ENCODE data around the gene NCOA5. TPM values are rescaled to one million over a fixed set of nuclear protein-coding genes. Genes with fewer than 3 reads are reported as not detected.

NCOA5 gene
- total RNA-seq, 2 donors from 2014 or later = 18.2 to 19.2 TPM

DNA sequence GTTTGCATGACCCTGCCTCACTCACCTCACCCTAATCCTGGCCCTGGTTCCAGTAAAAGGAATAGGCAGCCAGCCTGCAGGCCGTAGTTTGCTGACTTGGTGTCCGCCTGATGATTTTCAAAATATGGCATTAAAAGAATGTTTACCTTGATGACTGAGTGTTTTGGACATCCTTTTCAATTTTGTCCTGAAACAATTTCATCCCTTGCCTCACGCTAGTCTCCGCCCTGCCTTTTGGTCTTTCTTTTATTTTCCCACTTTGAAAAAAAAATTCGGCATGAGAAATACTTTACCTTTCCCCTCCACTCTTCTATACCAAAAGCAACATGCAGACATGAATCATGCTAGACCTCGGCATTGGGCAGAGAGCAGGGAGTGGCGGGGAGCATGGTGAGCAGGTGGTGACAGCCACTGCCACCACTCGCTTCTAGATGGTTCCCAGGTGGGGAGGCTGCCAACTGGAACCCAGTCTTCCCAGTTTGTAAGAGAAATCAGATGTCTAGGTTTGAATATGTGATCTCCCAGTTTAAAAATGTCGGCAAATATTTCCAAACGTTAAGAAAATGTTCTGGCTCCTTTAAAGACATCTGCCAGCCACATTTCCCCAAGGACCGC, 37.7 kb upstream of the NCOA5 start:
- no peak for DNase-seq
- H3K4me3 Mint-ChIP-seq = no peak overlapping the region
- no peaks in the 10 kb centered on the region for H3K9me3 Mint-ChIP-seq
- no peak for ATAC-seq (replicated peaks in 1 of 2)
- H3K27me3 Mint-ChIP-seq (ENCODE audit: low read depth) = peaks cover 19% of the 10 kb centered on the region
- no peaks in the 10 kb centered on the region for H3K36me3 Mint-ChIP-seq (ENCODE audit: insufficient read depth in 2 of 2)
- no peak overlapping the region for H3K27ac Mint-ChIP-seq
- peaks cover 3% of the 10 kb centered on the region for H3K4me1 Mint-ChIP-seq (ENCODE audit: low read depth)

DNA sequence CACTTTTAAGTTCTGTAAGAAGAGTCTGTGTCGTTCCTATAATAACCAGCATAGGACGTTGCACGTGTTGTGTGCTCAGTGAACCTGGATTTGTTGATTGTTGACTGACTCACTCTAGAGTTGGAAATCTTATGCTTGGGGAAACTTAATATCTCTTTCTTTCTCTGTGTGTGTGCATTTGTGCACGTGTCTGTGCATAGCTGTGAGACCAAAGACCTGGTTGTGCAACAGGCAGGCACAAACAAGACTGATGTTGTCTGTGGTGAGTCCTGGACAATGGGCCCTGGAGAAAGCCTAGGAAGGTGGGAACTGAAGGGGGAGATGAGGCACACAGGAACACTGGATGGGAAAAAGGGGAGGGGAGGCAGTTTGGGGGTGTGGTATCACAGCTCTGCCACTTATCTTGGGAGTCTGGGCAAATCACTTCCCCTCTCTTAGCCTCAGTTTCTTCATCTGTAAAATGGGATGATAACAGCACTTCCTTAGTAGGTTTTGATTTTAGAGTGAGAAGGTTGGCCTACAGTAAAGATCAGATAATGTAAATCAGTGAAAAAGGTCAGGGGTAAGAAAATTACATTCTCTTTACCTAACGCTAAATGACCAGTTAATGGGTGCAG, 36.8 kb upstream of the NCOA5 start:
- no peak overlapping the region for H3K27ac Mint-ChIP-seq
- no peak for DNase-seq
- H3K4me3 Mint-ChIP-seq = no peak overlapping the region
- no peak for ATAC-seq (replicated peaks in 1 of 2)
- H3K4me1 Mint-ChIP-seq (ENCODE audit: low read depth) = no peaks in the 10 kb centered on the region
- H3K36me3 Mint-ChIP-seq (ENCODE audit: insufficient read depth in 2 of 2) = no peaks in the 10 kb centered on the region
- no peaks in the 10 kb centered on the region for H3K9me3 Mint-ChIP-seq
- H3K27me3 Mint-ChIP-seq (ENCODE audit: low read depth) = peaks cover 11% of the 10 kb centered on the region

DNA sequence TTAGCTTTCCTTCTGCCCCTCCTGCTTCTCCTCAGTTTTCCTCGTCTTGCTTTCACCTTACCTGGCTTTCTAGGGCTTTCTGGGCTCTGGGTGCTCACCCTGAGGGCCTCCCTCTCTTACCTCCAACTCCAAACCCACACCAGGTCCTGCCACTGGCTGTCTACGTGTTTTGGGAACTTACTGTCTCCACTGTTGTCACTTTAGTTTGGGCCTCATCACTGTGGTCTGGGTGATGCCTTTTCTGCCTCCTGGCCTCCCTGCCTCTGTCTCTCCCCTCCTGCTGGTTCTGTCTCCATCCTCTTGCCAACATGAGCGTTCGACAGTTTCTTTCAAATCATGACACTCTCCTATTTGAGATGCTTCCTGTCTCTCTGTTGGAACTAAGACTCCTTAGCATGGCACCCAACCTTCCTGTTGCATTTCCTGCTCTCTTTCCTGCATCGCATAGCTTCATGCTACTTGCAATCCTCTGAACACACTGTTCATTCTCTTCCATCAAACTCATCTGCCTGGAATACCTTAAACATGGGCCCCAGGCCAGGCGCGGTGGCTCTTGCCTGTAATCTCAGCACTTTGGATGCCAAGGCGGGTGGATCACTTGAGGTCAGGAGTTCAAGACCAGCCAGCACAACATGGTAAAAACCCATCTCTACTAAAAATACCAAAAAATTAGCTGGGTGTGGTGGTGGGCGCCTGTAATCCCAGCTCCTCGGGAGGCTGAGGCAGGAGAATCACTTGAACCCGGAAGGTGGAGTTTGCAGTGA, 33.9 kb upstream of the NCOA5 start:
- H3K36me3 Mint-ChIP-seq (ENCODE audit: insufficient read depth in 2 of 2) = no peaks in the 10 kb centered on the region
- no peaks in the 10 kb centered on the region for H3K27me3 Mint-ChIP-seq (ENCODE audit: low read depth)
- H3K4me1 Mint-ChIP-seq (ENCODE audit: low read depth) = peaks cover 6% of the 10 kb centered on the region
- ATAC-seq (replicated peaks in 1 of 2) (no peak), DNase-seq (no peak)
- H3K27ac Mint-ChIP-seq = no peak overlapping the region
- H3K4me3 Mint-ChIP-seq = no peak overlapping the region
- no peaks in the 10 kb centered on the region for H3K9me3 Mint-ChIP-seq

GRCh38 chr20:46122516-46123481, 33.0 kb upstream of the NCOA5 start:
- H3K27me3 Mint-ChIP-seq (ENCODE audit: low read depth) = peaks cover 4% of the 10 kb centered on the region
- no peak for ATAC-seq (replicated peaks in 1 of 2)
- no peak for DNase-seq
- H3K9me3 Mint-ChIP-seq = no peaks in the 10 kb centered on the region
- H3K4me1 Mint-ChIP-seq (ENCODE audit: low read depth) = peaks cover 12% of the 10 kb centered on the region
- H3K36me3 Mint-ChIP-seq (ENCODE audit: insufficient read depth in 2 of 2) = no peaks in the 10 kb centered on the region
- no peak overlapping the region for H3K4me3 Mint-ChIP-seq
- H3K27ac Mint-ChIP-seq = no peak overlapping the region

DNA sequence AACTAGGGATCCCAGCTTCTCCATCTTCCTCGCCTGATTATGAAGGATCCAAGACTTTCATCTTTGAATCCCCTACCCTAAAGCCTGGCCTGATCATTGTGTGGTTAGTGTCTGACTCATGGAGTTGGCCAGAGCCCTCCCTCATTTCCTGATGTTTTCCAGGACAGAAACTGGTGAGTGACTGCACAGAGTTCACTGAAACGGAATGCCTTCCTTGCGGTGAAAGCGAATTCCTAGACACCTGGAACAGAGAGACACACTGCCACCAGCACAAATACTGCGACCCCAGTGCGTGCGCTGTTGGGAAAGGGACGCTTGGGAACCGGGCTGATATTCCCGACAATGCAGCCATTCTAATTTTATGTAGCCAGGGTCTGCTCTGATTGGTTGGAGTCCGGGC, 32.3 kb upstream of the NCOA5 start:
- peaks cover 18% of the 10 kb centered on the region for H3K4me1 Mint-ChIP-seq (ENCODE audit: low read depth)
- no peak overlapping the region for H3K27ac Mint-ChIP-seq
- H3K9me3 Mint-ChIP-seq = no peaks in the 10 kb centered on the region
- H3K4me3 Mint-ChIP-seq = no peak overlapping the region
- H3K36me3 Mint-ChIP-seq (ENCODE audit: insufficient read depth in 2 of 2) = no peaks in the 10 kb centered on the region
- DNase-seq (no peak), ATAC-seq (replicated peaks in 1 of 2) (no peak)
- peaks cover 4% of the 10 kb centered on the region for H3K27me3 Mint-ChIP-seq (ENCODE audit: low read depth)

- Mint-ChIP-seq H3K36me3 (ENCODE audit: insufficient read depth in 2 of 2) (no peaks in the 10 kb centered on the region), H3K9me3 (no peaks in the 10 kb centered on the region), H3K27ac (no peak overlapping the region), H3K4me1 (ENCODE audit: low read depth) (peaks cover 18% of the 10 kb centered on the region), H3K27me3 (ENCODE audit: low read depth) (peaks cover 4% of the 10 kb centered on the region), H3K4me3 (no peak overlapping the region)
- DNase-seq (no peak), ATAC-seq (replicated peaks in 1 of 2) (no peak)
Measured at GRCh38 chr20:46121184-46121930, 31.6 kb upstream of the NCOA5 start.

DNA sequence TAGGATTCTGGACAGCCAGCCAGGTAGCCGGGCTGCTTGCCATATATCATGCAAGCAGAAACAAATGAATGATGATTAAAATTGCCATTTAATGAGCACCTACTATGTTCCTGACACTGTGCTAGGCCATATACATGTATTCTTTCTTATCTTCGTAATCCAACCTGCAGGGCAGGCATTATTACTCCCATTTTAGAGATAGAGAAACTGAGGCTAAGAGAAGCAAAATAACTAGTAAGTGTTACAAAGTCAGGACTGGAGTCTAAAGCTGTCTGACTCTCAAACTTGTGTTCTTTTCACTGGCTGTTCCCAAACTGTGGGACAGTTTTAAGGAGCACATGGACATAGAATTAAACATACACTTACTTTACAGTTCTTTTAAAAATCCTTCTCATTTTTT, 30.4 kb upstream of the NCOA5 start:
- ATAC-seq (replicated peaks in 1 of 2) (no peak), DNase-seq (no peak)
- H3K4me3 Mint-ChIP-seq = no peak overlapping the region
- no peak overlapping the region for H3K27ac Mint-ChIP-seq
- H3K27me3 Mint-ChIP-seq (ENCODE audit: low read depth) = peaks cover 12% of the 10 kb centered on the region
- peaks cover 18% of the 10 kb centered on the region for H3K4me1 Mint-ChIP-seq (ENCODE audit: low read depth)
- H3K36me3 Mint-ChIP-seq (ENCODE audit: insufficient read depth in 2 of 2) = no peaks in the 10 kb centered on the region
- H3K9me3 Mint-ChIP-seq = no peaks in the 10 kb centered on the region

DNA sequence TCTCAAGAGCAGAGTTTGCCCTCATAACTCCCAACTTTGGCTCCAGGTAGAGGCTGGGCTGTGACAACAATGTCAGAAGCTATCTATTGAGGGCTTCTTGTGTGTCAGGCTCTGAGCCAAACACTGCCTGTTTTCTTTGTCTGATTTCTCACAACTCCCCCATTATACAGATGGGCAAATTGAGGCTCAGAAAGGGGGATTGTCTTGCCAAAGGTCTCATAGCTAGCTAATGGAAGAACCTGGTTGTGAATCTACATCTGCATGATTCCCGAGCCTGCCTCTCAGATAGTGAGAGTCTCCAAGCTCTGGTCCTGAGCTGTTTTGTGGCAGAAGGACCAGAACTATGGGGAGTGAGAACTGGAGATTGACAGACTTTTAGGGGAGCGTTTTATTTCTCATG, 29.8 kb upstream of the NCOA5 start:
- H3K27ac Mint-ChIP-seq = no peak overlapping the region
- H3K36me3 Mint-ChIP-seq (ENCODE audit: insufficient read depth in 2 of 2) = no peaks in the 10 kb centered on the region
- H3K4me1 Mint-ChIP-seq (ENCODE audit: low read depth) = peaks cover 18% of the 10 kb centered on the region
- H3K4me3 Mint-ChIP-seq = peak overlapping the region in 1 of 2 donors; percentile 99
- peaks cover 12% of the 10 kb centered on the region for H3K27me3 Mint-ChIP-seq (ENCODE audit: low read depth)
- DNase-seq = no peak
- no peak for ATAC-seq (replicated peaks in 1 of 2)
- no peaks in the 10 kb centered on the region for H3K9me3 Mint-ChIP-seq

DNA sequence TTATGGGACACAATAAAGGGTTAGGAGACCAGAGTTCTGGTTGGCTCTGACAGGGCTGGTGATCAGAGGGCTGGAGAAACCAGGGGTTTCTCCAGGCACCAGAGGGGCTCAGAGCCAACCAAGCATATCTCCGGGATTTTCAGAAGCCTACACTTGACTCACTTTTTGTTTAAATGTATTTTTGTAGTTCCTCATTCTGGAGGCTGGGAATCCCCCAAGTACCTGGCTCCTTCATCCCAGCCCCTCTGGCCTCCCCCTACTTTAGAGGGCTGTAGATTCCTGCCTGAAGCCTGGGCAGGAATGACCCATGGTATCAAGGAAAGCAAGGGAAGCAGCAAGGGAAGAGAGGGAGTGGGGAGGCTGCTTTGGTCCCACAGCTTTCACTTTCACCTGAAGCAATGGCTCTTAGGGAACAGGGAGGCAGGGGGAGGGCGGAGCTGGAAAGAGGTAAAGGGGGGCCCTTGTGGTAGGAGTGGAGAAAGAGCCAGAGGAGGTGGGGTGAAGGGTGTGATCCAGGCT, 29.3 kb upstream of the NCOA5 start:
- H3K9me3 Mint-ChIP-seq = no peaks in the 10 kb centered on the region

GRCh38 chr20:46118481-46119020, 28.8 kb upstream of the NCOA5 start:
- Mint-ChIP-seq H3K4me3 (peak overlapping the region; percentile 94 to 99), H3K27ac (no peak overlapping the region), H3K36me3 (ENCODE audit: insufficient read depth in 2 of 2) (no peaks in the 10 kb centered on the region), H3K4me1 (ENCODE audit: low read depth) (peaks cover 18% of the 10 kb centered on the region), H3K9me3 (no peaks in the 10 kb centered on the region), H3K27me3 (ENCODE audit: low read depth) (peaks cover 22% of the 10 kb centered on the region)
- DNase-seq = peak; percentile 20 to 23
- peak; percentile 62 to 63 for ATAC-seq (replicated peaks in 1 of 2)

More for the DNA sequence above, 29.3 kb upstream of the NCOA5 start:
- Mint-ChIP-seq H3K4me3 (peak overlapping the region; percentile 39 to 99), H3K4me1 (ENCODE audit: low read depth) (peaks cover 18% of the 10 kb centered on the region), H3K27ac (no peak overlapping the region), H3K36me3 (ENCODE audit: insufficient read depth in 2 of 2) (no peaks in the 10 kb centered on the region), H3K27me3 (ENCODE audit: low read depth) (peaks cover 17% of the 10 kb centered on the region)
- no peak for DNase-seq
- ATAC-seq (replicated peaks in 1 of 2) = no peak

DNA sequence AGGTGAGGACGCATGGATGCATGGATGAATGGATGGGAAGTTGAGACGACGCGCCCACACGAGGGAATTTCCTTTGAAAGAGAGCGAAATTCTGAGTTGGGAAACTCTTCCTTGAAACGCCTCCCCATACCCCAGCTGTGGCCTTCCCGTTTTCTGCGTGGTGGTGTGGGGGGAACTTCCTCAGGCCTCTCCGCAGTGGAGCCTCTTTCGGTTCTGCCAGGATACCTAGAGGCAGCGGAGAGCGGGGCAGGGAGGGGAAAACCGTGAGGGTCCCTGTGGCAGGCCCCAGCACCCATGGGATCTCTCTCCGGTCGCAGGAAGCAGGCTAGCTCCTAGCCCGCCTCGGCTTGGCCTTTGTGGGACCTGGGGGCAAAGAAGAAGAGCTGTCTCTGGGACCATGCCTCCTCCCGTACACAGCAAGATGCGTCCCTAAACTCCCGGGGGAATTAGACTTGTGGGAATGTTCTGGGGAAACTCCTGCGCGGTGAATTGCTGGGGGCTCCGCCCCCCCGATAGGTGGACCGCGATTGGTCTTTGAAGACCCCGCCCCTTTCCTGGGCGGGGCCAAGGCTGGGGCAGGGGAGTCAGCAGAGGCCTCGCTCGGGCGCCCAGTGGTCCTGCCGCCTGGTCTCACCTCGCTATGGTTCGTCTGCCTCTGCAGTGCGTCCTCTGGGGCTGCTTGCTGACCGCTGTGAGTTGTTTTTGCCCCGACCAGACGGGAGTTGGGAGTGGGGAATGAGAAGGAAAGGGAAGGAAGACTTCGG, 28.1 kb upstream of the NCOA5 start, which contains the start of gene CD40:
TSS of gene CD40 (plus strand) at position 611 of the 764 bp plus-strand sequence. CDS start at position 641, 30 bp downstream.
- peak; percentile 76 to 81 for DNase-seq
- Mint-ChIP-seq H3K36me3 (ENCODE audit: insufficient read depth in 2 of 2) (no peaks in the 10 kb centered on the region), H3K4me3 (peak within 1 kb of the TSS; percentile 94 to 99), H3K4me1 (ENCODE audit: low read depth) (peaks cover 18% of the 10 kb centered on the region), H3K9me3 (no peaks in the 10 kb centered on the region), H3K27ac (peak within 1 kb of the TSS; percentile 64), H3K27me3 (ENCODE audit: low read depth) (peaks cover 27% of the 10 kb centered on the region)
- ATAC-seq (replicated peaks in 1 of 2) = peak; percentile 93

Data from activated T-cell treated with anti-CD3 and anti-CD28 coated beads, Interleukin-2, amount 50 U/mL, for 72 hours (primary cell).